ENCODE measurements around the gene ATP10B.
A peak's percentile ranks its signal among the peaks of the same experiment; 100 is the strongest.

ATP10B gene

GRCh38 chr5:160679567-160680309 is 172.3 kb downstream of the ATP10B start:
- FAIRE-seq (no peak), DNase-seq (ENCODE audit: insufficient read length, low spot score) (no peak)
- no peak for TF ChIP-seq PAX5 (IDR thresholded peaks at IDR 0.05; ENCODE audit: insufficient read depth, low read length, severe bottlenecking)
- no peak for TF ChIP-seq POLR2A (IDR thresholded peaks at IDR 0.05; ENCODE audit: low read depth, low read length)

GRCh38 chr5:160675988-160676387 is 176.0 kb downstream of the ATP10B start:
- no peak for DNase-seq (ENCODE audit: insufficient read length, low spot score)
- peak; percentile 13 for FAIRE-seq
- TF ChIP-seq POLR2A (IDR thresholded peaks at IDR 0.05; ENCODE audit: low read depth, low read length) = no peak
- no peak for TF ChIP-seq POLR2AphosphoS5 (IDR thresholded peaks at IDR 0.05; ENCODE audit: low read depth, low read length)
- TF ChIP-seq TAF1 (IDR thresholded peaks at IDR 0.05; ENCODE audit: low read depth, low read length) = no peak
- no peak for TF ChIP-seq PAX5 (IDR thresholded peaks at IDR 0.05; ENCODE audit: insufficient read depth, low read length, severe bottlenecking)
- no peak for TF ChIP-seq SPI1 (IDR thresholded peaks at IDR 0.05; ENCODE audit: low read depth, low read length)
- no peak for TF ChIP-seq POU2F2 (IDR thresholded peaks at IDR 0.05; ENCODE audit: low read depth, low read length)

GRCh38 chr5:160674901-160675300 is 177.1 kb downstream of the ATP10B start:
- no peak for DNase-seq (ENCODE audit: insufficient read length, low spot score)
- FAIRE-seq = no peak
- TF ChIP-seq TAF1 (IDR thresholded peaks at IDR 0.05; ENCODE audit: low read depth, low read length) (no peak), SPI1 (IDR thresholded peaks at IDR 0.05; ENCODE audit: low read depth, low read length) (no peak), POLR2AphosphoS5 (IDR thresholded peaks at IDR 0.05; ENCODE audit: low read depth, low read length) (no peak), POU2F2 (IDR thresholded peaks at IDR 0.05; ENCODE audit: low read depth, low read length) (no peak), POLR2A (IDR thresholded peaks at IDR 0.05; ENCODE audit: low read depth, low read length) (no peak), PAX5 (IDR thresholded peaks at IDR 0.05; ENCODE audit: insufficient read depth, low read length, severe bottlenecking) (no peak)

GRCh38 chr5:160672521-160672920 is 179.5 kb downstream of the ATP10B start:
- FAIRE-seq = no peak
- no peak for TF ChIP-seq PAX5 (IDR thresholded peaks at IDR 0.05; ENCODE audit: insufficient read depth, low read length, severe bottlenecking)
- TF ChIP-seq POLR2AphosphoS5 (IDR thresholded peaks at IDR 0.05; ENCODE audit: low read depth, low read length) = no peak
- no peak for TF ChIP-seq POU2F2 (IDR thresholded peaks at IDR 0.05; ENCODE audit: low read depth, low read length)
- TF ChIP-seq POLR2A (IDR thresholded peaks at IDR 0.05; ENCODE audit: low read depth, low read length) = no peak
- TF ChIP-seq SPI1 (IDR thresholded peaks at IDR 0.05; ENCODE audit: low read depth, low read length) = no peak
- TF ChIP-seq TAF1 (IDR thresholded peaks at IDR 0.05; ENCODE audit: low read depth, low read length) = no peak
- DNase-seq (ENCODE audit: insufficient read length, low spot score) = no peak

- TF ChIP-seq TAF1 (IDR thresholded peaks at IDR 0.05; ENCODE audit: low read depth, low read length) = no peak
- FAIRE-seq (no peak), DNase-seq (ENCODE audit: insufficient read length, low spot score) (no peak)
Observed at GRCh38 chr5:160668356-160668755, 183.7 kb downstream of the ATP10B start.

GRCh38 chr5:160667160-160667559 is 184.9 kb downstream of the ATP10B start:
- DNase-seq (ENCODE audit: insufficient read length, low spot score) (no peak), FAIRE-seq (no peak)
- TF ChIP-seq POLR2AphosphoS5 (IDR thresholded peaks at IDR 0.05; ENCODE audit: low read depth, low read length) = no peak
- no peak for TF ChIP-seq POU2F2 (IDR thresholded peaks at IDR 0.05; ENCODE audit: low read depth, low read length)
- no peak for TF ChIP-seq TAF1 (IDR thresholded peaks at IDR 0.05; ENCODE audit: low read depth, low read length)
- no peak for TF ChIP-seq POLR2A (IDR thresholded peaks at IDR 0.05; ENCODE audit: low read depth, low read length)
- TF ChIP-seq PAX5 (IDR thresholded peaks at IDR 0.05; ENCODE audit: insufficient read depth, low read length, severe bottlenecking) = no peak
- TF ChIP-seq SPI1 (IDR thresholded peaks at IDR 0.05; ENCODE audit: low read depth, low read length) = no peak

GRCh38 chr5:160665460-160665859 is 186.6 kb downstream of the ATP10B start:
- FAIRE-seq (no peak), DNase-seq (ENCODE audit: insufficient read length, low spot score) (no peak)
- TF ChIP-seq SPI1 (IDR thresholded peaks at IDR 0.05; ENCODE audit: low read depth, low read length) (no peak), TAF1 (IDR thresholded peaks at IDR 0.05; ENCODE audit: low read depth, low read length) (no peak), POLR2A (IDR thresholded peaks at IDR 0.05; ENCODE audit: low read depth, low read length) (no peak), POLR2AphosphoS5 (IDR thresholded peaks at IDR 0.05; ENCODE audit: low read depth, low read length) (no peak), PAX5 (IDR thresholded peaks at IDR 0.05; ENCODE audit: insufficient read depth, low read length, severe bottlenecking) (no peak), POU2F2 (IDR thresholded peaks at IDR 0.05; ENCODE audit: low read depth, low read length) (no peak)

- no peak for TF ChIP-seq POU2F2 (IDR thresholded peaks at IDR 0.05; ENCODE audit: low read depth, low read length)
- no peak for TF ChIP-seq SPI1 (IDR thresholded peaks at IDR 0.05; ENCODE audit: low read depth, low read length)
- no peak for TF ChIP-seq POLR2AphosphoS5 (IDR thresholded peaks at IDR 0.05; ENCODE audit: low read depth, low read length)
- no peak for TF ChIP-seq PAX5 (IDR thresholded peaks at IDR 0.05; ENCODE audit: insufficient read depth, low read length, severe bottlenecking)
- no peak for TF ChIP-seq POLR2A (IDR thresholded peaks at IDR 0.05; ENCODE audit: low read depth, low read length)
- TF ChIP-seq TAF1 (IDR thresholded peaks at IDR 0.05; ENCODE audit: low read depth, low read length) = no peak
- DNase-seq (ENCODE audit: insufficient read length, low spot score) = no peak
- FAIRE-seq = no peak
Observed at GRCh38 chr5:160660132-160660531, 191.9 kb downstream of the ATP10B start.

- no peak for FAIRE-seq
- TF ChIP-seq POU2F2 (IDR thresholded peaks at IDR 0.05; ENCODE audit: low read depth, low read length) (no peak), POLR2AphosphoS5 (IDR thresholded peaks at IDR 0.05; ENCODE audit: low read depth, low read length) (no peak), POLR2A (IDR thresholded peaks at IDR 0.05; ENCODE audit: low read depth, low read length) (no peak), SPI1 (IDR thresholded peaks at IDR 0.05; ENCODE audit: low read depth, low read length) (no peak), PAX5 (IDR thresholded peaks at IDR 0.05; ENCODE audit: insufficient read depth, low read length, severe bottlenecking) (no peak), TAF1 (IDR thresholded peaks at IDR 0.05; ENCODE audit: low read depth, low read length) (no peak)
- DNase-seq (ENCODE audit: insufficient read length, low spot score) = no peak
Observed at GRCh38 chr5:160657622-160658458, 194.2 kb downstream of the ATP10B start.

Measured in GM12891 (cell line).